Measurements from ENCODE around the gene RNF182.
A peak's percentile ranks its signal among the peaks of the same experiment; 100 is the strongest.
"Not testable (repeated sequence)": the region's sequence is repeated elsewhere in the genome, so short reads cannot be mapped to it uniquely, and the experiment has no call there.

Gene RNF182

DNA sequence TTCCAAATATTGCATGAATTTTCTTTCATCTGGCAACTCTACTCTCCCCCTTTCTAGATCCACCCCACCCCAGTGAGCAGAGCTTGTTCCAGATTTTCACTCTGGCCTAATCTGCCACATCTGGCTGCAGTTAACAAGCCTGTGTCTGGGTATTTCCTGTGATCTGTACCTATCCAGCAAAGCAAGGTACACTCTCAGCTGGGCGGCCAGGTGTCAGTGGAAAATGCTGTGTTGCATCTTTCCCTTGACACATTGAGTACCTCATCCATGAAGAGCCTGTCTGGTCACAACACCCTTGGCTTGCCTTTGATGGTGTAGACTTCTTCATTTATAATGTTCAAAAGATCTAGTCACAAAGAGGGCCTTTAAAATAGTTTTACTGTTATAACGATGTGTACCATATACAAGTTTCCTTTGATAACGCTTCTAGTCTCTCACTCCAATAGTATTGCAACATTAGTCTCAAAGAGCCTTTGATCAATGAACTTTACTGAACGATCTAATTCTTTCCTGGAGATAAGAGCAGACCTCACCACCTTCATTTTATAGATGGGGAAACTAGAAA is 6.0 kb upstream of the RNF182 start:
- no peak for DNase-seq

DNA sequence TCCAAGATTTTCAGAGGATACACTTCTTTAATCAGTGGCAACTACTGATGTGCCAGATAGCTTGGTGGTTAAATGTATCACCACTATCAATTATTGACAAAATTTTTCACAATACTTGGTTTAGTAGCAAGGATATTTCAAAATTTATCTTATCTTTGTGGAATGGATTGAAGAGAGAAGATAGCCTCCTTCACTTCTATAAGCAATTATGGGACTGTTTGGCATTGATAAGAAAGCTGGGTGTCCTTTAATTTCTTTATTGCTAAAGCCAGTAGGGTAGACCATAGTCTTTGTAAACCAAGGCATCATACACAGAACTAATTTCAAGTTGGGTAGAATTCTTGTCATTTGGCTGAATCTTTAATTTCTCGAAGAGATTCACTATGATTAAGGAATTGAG is 4.9 kb upstream of the RNF182 start:
- DNase-seq = no peak

DNA sequence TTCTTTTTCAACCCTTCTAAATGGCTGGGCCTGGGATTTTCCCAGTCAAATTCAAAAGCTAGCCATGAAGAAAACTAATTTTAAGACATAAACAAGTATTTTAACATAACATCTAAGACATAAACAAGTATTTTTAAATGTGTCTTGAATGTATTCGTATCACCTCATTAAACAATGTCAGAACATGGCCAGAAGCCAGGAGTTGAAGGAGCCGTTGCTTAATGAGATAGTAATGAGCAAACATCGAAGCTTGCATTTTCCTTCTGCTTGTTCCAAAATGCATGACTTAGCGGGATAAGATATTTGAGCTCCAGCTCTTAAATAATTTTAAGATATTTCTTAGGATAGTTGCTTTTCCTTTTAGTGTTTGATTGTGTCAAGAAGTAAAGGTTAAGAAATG is 4.2 kb upstream of the RNF182 start:
- no peak for DNase-seq

DNA sequence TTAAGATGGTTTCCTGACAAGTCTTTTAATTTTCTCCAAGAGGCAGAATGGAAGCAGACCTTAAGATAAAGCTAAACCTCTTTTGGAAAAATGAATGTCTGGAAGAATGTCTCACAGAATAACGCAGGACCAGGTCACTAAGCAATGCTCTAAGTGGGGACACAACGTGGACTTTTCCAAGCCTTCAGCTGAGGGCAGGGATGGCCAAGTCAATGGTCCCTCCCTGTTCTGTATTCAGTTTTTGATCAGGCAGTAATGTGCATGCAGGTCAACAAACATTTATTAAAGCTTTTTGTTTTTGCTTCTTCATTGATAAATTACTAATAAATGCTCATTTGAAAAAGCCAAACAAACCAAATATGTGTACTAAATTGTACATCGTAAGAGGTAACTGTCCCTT is 2.0 kb upstream of the RNF182 start:
- no peak for DNase-seq

DNA sequence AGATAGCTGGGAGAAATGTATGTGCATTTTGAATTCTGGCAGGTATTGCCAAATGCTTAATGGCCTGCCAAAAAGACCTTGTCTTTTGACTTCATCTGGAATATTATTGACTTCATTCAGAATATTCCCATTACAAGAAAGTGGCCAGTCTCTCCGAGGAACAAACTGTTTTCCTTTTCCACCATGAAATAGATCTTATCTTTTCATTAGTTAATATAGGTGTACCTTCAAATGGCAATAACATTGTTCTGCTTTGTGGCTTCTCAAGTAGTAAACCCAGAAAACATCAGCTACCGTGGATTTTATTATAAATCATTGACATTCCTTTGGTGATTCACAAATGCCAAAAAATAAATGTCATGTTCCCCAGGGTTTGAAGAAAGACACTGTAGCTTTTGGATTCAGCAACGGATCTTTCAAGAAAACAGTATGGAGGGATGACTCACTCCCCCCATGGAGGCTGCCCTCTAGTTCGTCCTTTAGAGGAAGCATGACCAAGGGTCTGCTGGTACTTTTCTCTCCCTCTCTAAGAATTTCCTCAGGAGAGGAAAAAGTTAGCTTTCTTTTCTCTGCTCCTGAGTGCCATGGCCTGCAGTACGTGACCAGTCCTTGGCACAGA is 1.1 kb upstream of the RNF182 start:
- DNase-seq = no peak

DNA sequence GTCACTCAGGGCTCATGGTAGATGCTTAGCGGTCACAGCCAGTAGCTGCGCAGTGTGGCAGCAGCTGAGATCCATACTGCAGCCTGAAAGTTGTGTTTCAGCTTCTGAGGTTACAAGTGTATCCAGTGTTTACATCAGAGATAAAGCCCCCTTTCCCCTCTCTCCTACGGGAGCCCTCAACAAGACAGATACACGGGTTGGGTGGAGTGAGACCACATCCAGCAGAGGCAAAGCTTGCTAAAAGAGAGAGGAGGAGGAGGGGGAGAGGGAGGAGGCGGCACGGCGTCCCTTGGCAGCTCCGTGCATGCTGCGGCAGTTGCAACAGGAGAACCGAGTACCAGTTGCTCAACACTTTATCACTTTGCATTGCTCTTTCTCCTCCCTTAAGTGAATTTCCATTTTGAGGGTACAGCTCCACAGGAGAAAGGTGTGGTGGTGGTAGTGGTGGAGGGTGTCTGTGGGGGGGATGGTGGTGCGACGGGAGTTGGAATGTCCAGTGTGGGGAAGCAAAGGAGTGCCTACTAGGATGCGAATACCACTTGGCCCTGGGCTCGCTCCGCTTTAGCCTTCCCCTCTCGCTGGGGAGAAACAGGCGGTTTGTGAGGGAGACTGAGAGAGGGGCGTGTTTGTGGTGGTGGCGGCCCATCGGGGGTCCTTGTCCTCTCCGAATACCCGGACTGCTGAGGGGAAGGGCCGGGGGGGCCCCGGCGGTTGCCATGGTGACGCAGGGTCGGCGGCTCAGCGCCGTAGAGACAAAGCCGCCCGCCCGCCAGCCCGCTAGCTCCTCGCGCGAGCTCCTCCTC is 405 bp upstream of the RNF182 start:
- DNase-seq = peak; percentile 33

DNA sequence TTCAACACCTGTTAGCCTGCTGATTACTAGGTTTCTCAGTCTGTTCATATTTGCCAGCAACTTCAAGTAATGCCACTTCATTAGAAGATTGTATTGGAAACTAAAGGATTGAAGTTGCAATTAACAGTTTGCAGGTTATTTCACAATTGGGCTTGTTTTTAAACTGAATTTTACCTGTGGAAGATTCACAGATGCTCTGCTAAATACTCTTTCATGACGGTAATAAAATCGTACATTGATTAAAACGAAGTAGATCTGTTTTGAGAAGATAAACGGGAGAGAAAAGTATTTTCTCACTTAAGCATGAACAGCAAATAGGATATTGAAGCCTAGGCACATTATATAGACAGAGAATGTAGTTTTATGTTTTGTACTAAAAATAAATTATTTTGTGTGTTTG is 1.6 kb downstream of the RNF182 start:
- no peak for DNase-seq

DNA sequence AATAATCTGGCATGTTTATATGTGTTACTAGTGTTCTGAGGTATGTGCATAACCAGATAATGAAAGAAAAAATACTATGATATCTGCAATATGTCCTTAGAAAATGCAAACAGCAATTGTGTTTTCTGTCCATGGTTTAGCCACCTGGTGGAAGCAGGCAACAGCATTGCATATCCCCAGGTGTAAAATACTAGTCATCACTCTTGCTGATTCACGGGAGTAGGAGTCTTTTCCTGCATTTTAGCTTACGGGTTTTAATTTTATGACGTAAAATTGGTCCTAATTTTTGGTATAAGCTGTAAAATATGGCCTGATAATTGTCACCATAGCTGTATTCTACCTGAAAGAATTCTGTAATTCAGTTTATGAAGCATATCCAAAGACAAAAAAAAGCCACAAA is 2.5 kb downstream of the RNF182 start:
- no peak for DNase-seq

DNA sequence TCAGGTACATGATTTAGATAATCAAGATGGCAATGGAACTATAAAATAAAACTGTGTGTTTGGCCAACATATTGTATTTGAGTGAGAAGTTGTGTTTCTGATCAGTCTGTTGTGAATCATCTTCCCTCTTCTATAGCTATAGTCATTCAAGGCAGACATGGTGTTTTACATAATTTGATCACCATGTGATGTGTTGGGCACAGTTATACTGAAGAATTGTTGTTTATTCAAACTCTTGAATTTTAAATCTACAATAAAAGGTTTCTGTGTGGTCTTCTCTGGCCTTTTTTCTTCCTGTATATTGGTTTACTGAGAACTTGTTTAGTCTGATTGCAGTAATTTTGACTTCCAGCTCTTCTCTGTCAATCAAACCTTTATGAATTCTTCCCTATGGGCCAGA is 4.4 kb downstream of the RNF182 start:
- DNase-seq = no peak

DNA sequence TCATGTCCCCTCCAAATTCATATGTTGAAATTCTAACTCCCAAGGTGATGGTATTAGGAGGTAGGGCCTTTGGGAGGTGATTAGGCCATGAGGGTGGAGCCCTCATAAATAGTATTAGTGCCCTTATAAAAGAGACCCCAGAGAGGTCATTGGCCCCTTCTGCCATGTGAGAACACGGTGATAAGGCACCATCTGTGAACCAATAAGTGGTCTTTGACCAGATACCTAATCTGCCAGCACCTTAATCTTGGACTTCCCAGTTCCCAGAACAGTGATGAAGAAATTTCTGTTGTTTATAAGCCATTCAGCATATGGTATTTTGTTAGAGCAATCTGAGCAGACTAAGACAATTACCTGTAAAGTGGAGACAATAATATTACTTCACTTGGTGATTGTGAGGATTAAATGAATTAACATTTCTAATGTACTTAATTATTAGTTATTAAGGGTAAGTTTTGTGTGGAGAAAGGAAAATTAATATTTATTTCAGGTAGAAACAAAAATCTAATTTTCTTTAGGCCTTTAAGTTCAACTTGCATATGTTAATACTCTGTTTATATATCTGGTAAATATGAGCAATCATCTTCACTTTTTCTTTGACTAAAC is 7.1 kb downstream of the RNF182 start:
- DNase-seq = no peak

DNA sequence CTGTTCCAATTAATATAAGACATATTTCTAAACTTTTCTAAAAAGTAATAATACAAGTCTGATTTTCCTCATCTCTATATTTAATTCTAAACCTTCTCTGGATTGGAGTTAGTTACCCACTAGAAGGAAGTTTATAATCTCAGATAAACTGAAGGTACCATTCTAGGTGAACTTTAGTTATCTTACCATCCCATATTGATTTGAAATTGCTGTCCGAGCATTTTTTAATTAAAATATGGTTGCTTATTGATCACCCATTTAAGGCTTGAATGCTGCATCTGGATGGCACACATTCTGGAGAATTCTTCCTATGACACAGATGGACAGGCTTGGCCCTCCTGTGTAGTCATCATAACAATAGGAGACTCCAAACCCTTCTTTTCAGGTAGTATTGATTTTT is 8.0 kb downstream of the RNF182 start:
- DNase-seq = no peak

DNA sequence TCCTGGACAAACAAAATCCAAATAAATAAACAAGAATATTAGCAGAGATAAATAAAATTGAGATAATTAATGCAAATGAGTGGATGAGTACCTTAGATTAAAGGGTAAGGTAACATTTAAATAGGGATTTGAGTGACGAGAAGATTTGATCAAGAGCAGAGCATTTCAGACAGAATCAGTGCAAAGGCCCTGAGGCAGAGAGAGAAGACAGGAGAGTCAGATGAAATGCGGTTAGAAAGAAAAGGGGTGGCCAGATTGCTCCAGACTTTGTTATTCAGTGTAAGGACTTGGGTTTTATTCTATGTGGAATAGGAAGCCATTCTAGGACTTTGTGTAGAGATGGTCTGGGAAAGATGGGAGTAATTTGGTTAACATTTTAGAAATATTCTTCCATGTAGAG is 10.0 kb downstream of the RNF182 start:
- DNase-seq = no peak

DNA sequence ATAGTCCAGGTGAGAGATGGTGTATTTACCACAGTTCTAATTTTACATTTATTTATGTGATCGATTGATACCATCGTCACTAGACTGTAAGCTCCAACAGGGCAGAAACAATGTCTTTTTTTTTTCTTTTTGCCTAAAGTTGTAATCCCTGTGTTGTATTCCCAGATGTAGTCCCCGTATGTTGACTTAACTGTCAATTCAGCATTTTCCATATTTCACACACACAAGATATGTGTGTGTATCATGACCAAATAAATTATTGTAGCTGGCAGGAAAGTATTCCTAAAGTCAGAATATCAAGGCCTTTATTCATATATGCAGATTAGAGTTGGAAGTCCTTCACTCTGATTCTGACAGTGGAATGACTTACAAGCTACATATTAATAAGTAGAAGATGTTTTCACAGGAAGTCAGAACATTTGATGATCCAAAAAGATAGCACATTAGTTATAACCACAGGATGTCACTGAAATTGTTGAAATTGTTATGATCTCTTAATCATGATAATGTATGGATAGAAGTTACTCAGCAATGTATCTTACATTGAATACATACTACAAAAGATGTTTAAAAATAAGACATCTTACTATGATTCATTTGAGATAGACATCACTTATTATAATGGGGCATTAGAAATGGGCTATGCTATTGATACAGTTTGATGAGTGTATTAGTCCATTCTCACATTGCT is 10.6 kb downstream of the RNF182 start:
- DNase-seq = no peak

DNA sequence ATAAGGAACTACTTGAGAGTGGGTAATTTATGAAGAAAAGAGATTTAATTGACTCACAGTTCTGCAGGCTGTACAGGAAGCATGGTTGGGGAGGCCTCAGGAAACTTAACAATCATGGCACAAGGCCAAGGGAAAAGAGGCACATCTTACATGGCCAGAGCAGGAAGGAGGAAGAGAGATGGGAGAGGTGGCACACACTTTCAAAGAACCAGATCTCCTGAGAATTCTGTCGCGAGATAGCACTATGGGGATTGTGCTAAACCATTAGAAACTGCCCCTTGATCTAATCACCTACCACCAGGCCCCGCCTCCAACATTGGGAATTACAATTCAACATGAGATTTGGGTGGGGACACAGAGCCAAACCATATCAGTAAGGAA is 11.1 kb downstream of the RNF182 start:
- DNase-seq = not testable (repeated sequence)

DNA sequence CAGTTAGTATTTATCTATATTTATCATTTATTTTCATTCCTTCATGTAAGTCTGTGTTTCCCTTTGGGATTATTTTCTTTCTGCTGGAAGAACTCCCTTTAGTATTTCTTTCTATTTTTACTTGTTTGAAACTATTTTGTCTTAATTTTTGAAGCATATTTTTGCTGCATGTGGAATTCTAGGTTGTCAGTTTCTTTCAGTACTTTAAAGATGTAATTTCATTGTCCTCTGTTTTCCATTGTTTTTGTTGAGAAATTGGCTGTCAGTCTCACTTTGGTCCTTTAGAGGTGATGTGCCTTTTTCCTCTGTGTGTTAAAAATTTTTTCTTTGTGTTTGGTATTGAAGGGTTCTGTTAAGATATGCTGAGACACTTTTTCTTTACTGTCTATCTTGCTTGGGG is 17.1 kb downstream of the RNF182 start:
- DNase-seq = no peak

DNA sequence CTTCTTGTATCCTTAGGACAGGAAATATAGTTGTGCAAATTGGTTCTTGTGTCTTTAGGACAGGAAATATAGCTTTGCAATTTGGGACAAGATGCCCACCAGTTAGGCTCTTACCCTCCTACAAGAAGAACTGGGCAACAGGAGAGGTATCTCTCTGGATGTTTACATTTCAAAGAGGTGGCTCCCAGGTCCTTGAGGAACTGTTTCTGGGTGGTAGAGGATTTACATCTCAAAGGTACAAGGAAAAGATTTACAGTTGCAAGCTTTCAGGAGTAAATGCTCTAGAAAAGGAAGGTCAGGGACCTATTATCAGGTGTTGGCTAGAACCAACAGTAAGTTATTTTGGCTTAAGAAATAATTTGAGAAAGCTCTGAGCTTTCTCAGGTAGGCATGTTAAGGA is 19.2 kb downstream of the RNF182 start:
- no peak for DNase-seq

DNA sequence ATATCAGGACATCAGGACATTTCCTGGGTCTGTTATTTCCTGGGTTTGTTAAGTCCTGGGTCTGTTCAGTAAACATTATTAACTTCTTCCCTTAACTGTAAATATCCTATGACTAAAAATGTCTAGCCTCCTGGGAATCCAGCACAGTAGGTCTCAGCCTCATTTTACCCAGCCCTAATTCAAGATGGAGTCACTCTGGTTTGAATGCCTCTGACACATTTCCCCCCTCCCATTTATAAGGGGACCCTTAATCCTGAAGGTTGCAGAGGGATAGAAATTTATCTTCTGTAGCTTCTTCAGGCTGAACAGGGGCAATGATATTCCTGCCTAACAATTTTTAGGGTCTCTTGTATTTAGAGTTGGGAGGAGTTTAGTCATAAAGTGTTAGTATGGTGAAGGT is 21.8 kb downstream of the RNF182 start:
- no peak for DNase-seq

DNA sequence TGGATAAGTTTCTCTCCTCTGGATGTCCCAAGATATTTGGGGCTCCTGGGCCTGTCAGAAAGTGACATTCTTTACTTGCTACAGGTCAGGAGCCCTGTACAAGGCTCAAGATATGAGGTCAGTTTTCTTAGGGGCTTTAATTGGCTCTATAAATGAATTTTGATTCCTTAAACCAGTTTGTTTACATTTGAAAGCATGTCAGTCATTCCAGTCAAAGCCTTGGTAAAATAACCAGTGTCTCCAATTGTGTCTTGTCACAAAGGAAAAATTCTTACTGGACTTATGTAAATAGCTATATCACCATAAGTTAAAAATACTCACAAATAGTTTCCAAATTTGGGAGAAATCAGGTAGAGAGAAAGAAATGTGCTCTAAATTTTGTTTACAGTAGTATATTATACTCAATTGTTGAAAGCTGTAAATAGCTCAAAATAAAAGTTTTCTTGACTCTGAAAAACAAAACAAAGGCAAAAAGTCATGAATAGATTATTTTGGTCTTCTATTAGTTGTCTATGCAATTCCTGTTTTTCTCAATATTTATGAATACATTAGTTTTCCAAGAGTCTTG is 22.9 kb downstream of the RNF182 start:
- no peak for DNase-seq

DNA sequence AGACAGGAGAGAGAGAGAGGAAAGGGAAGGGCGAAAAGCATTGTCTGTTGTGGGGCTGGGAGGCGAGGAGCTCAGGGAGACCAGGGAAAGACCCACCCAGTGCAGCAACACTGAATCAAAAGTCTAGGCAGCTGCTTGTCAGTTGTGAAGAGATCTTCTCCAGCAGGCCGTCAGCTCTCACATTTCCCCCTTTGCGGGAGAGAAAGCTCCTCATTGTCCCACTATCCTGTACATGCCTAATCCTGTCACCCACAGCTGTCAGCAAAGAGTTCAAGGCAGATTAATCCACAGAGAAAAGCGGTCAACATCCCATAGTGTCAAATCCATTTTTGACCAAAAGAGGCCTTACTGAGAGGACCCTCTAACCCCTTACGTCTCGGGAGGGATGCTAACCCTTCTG is 27.3 kb downstream of the RNF182 start:
- no peak for DNase-seq

DNA sequence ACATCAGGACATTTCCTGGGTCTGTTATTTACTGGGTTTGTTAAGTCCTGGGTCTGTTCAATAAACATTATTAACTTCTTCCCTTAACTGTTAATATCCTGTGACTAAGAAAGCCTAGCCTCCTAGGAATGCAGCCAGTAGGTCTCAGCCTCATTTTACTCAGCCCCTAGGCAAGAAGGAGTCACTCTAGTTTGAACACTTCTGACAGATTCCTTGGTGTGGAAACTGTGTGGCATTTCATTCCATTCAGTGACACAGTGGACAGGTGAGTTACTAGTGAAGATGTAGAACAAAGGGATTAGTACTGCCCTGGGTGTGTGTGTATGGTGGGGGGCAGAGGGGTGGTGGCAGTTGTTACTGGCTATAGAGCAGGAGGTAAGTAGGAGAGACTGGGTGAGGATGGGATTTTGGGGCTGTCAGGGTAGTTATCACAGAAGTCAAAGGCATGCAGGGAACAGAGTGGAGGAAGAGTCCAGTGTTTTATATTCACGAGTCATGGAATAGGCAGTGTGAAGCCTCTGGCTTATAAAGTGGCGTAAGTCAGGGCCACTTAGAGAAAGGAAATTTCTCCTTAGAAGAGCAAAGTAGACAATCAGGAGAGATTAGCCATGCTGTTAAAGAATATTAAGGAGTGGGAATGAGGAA is 28.4 kb downstream of the RNF182 start:
- no peak for DNase-seq

DNA sequence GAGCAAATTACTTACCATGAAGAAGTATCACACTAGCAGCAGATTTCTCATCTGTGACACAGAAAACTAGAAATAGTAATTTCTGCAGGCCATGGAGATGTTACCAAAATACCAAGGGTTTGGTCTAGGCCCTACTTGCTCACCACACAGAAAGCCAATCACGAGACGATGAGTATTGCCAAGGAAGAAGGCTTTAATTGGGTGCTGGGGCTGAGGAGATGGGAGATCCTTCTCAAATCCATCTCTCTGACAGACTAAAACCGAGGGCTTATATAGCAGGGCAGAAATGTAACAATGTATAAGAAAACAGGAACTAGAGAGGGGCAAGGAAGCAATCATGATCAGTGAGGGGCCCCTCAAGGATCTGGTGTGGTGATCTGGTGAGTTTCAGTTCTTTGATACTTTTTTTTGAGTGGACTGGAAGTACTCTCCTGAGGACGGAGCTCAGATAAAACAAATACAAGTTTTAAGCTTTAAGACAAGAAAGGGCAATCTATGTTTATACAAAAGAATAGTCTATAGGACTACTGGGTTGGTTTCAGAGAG is 40.9 kb downstream of the RNF182 start:
- DNase-seq = no peak

DNA sequence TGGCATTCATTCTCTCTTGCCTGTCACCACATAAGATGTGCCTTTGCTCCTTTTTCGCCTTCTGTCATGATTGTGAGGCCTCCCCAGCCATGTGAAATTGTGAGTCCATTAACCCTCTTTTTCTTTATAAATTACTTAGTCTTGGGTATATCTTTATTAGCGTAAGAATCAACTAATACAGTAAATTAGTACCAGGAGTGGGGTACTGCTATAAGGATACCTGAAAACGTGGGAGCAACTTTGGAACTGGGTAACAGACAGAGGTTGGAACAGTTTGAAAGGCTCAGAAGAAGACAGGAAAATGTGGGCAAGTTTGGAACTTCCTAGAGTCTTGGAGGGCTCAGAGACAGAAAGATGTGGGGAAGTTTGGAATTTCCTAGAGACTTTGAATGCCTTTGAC is 46.6 kb downstream of the RNF182 start:
- no peak for DNase-seq

All from CD4-positive, alpha-beta T cell treated with Interleukin-17A for 1 hour (primary cell).